Lung (tissue), 5 donors: ENCODE results near the gene CACNA1D. TPM values are rescaled to one million over a fixed set of nuclear protein-coding genes. Genes with fewer than 3 reads are reported as not detected.

Source experiments
- polyA plus RNA-seq, 2 donors: library from polyadenylated mRNA; stranded (reverse); fragments of 200-250 nt; gene quantifications; one replicate each; pipeline ENCODE4 v1.2.1, GENCODE V29; 2013
- small RNA-seq: library from RNA; depleted of rRNA; stranded (forward); fragments of <200 nt; gene quantifications from one replicate; pipeline ENCODE3, GENCODE V24; 2014; ENCODE audit warnings: low replicate concordance
- total RNA-seq, 2 donors: library from RNA; depleted of rRNA in 1 of 2; stranded (reverse); fragments of >200 nt in 1 of 2; gene quantifications; one replicate each; pipeline ENCODE4 v1.2.1, GENCODE V29; 2014 to 2021
- donor health status: Bipolar disorder and iron deficiency.
- donor health status: healthy.
- donor health status: DM: yes; HTN: yes; CAD: no.

CACNA1D gene
- total and polyA plus RNA-seq, 4 donors, result 2.7 to 96.8 (median 23.1) TPM

Small RNA genes lying within 50 kb of the gene (small RNA-seq; reads per million reads assigned to genes)
- gene AC012467.1 (not detected), gene RF00154 (25.3 reads per million, percentile 97 among the genes with 10 or more reads in this experiment)

Other genes with a start within 250 kb of the CACNA1D start
- gene TKT, start 238.6 kb upstream of the CACNA1D start, total RNA-seq, result 100 to 1,000 TPM; 351 to 498 TPM
- gene TKT, start 238.6 kb upstream of the CACNA1D start, polyA plus RNA-seq, result 100 to 1,000 TPM; 456 TPM
- 10 to 100 TPM; 19.8 to 29.3 TPM for gene DCP1A, start 147.1 kb upstream of the CACNA1D start, total RNA-seq
- gene DCP1A, start 147.1 kb upstream of the CACNA1D start, polyA plus RNA-seq, result 10 to 100 TPM in 1 of 2 donors, 1 to 10 TPM in 1; 5.9 to 10.1 TPM